ENCODE measurements around the gene RHBDF1. TPM values are rescaled to one million over a fixed set of nuclear protein-coding genes. Genes with fewer than 3 reads are reported as not detected.

The RHBDF1 gene
- total and polyA plus RNA-seq, 2 of the 13 experiments (the other 11 are each of a cell fraction or from before 2014, with no cell fraction given): 5.4 to 26.9 TPM

DNA sequence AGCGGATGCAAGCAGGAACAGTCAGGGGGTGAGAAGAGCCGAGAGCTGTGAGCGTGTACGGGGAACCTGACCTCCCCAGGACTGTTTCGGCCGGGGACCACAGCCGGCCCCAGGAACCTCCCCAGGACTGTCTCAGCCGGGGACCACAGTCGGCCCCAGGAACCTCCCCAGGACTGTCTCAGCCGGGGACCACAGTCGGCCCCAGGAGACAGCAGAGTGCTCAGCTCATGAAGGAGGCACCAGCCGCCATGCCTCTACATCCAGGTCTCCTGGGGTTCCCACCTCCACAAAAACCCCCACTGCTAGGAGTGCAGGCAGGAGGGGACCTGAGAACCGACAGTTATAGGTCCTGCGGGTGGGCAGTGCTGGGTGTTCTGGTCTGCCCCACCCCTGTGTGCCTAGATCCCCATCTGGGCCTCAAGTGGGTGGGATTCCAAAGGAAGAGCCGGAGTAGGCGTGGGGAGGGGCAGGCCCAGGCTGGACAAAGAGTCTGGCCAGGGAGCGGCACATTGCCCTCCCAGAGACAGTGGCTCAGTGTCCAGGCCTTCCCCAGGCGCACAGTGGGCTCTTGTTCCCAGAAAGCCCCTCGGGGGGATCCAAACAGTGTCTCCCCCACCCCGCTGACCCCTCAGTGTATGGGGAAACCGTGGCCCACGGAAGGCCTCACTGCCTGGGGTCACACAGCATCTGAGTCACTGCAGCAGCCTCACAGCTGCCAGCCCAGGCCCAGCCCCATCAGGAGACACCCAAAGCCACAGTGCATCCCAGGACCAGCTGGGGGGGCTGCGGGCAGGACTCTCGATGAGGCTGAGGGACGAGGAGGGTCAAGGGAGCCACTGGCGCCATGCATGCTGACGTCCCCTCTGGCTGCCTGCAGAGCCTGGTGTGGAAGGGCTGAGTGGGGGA, 4.3 kb downstream of the RHBDF1 start:
- no peaks in the 10 kb centered on the region for H3K36me3 ChIP-seq (replicated peaks in 1 of 2; ENCODE audit: control insufficient read depth in 1 of 2, insufficient read depth in 2 of 2, low read length in 2 of 2)
- no peak overlapping the region; a peak in 1 of 6 replicates for H3K4me3 ChIP-seq (replicated peaks in 1 of 3; ENCODE audit: insufficient read depth in 1 of 3, low read depth in 2 of 3, low read length in 3 of 3)
- H3K9ac ChIP-seq (ENCODE audit: insufficient read depth, low read depth, low read length): no peak overlapping the region
- peaks cover 9% of the 10 kb centered on the region; the same call in 1 of the 2 replicates for H4K20me1 ChIP-seq (ENCODE audit: insufficient read depth, low read length)
- BruUV-seq (replicated peaks): no TSS peak
- TF ChIP-seq ZFX (CRISPR knock-in tag; IDR thresholded peaks at IDR 0.05; ENCODE audit: low read depth): 0 out of 2 replicates have a peak, but pooled peaks have one; percentile 17
- no peak for TF ChIP-seq SMAD3 (CRISPR knock-in tag; IDR thresholded peaks at IDR 0.05)
- no peak for TF ChIP-seq MLLT10 (CRISPR knock-in tag; IDR thresholded peaks at IDR 0.05)
- in situ Hi-C loops (cut with HindIII; ENCODE audit: extremely low pct_ligation_motif_present, low pct_unique_long_range_greater_than_20kb): no loop called here
- no peak overlapping the region for H2AFZ ChIP-seq (ENCODE audit: low read length)
- ChIA-PET POLR2A (no interaction called here), CTCF (ENCODE audit: low intra/inter-chr PET ratio, low total read pairs) (interaction anchor here (5.1 kb wide), 1 partner anchor 27 kb away, joined by 155 read pairs; no protein-coding TSS in a partner anchor)
- H3K27me3 ChIP-seq (ENCODE audit: control insufficient read depth in 1 of 2, insufficient read depth in 2 of 2, low read length in 2 of 2): 0 out of 5 replicates have a peak, but pooled peaks cover 0 to 3% of the 10 kb centered on the region in 2 experiments
- no peaks in the 10 kb centered on the region for H3K9me3 ChIP-seq (ENCODE audit: low read length)
- WGBS (ENCODE audit: low lambda C conversion rate): 53% methylated on average over 11 of the region's 27 CpGs
- ATAC-seq (no peak), FAIRE-seq (no peak), DNase-seq (ENCODE audit: low spot score) (no peak)
- H3K4me1 ChIP-seq (ENCODE audit: insufficient read depth, low read length): peaks cover 62% of the 10 kb centered on the region
- no peak overlapping the region for H3K27ac ChIP-seq (ENCODE audit: extremely low read length, insufficient read depth, low read length)
- H3K4me2 ChIP-seq (ENCODE audit: low read depth, low read length): peak overlapping the region; percentile 29; the same call in 1 of the 2 replicates
- intact Hi-C loops (cut with micrococcal nuclease; ENCODE audit: unreplicated experiment): no loop called here
- no peaks in the 10 kb centered on the region for H3K79me2 ChIP-seq (ENCODE audit: insufficient read depth, low read length)

DNA sequence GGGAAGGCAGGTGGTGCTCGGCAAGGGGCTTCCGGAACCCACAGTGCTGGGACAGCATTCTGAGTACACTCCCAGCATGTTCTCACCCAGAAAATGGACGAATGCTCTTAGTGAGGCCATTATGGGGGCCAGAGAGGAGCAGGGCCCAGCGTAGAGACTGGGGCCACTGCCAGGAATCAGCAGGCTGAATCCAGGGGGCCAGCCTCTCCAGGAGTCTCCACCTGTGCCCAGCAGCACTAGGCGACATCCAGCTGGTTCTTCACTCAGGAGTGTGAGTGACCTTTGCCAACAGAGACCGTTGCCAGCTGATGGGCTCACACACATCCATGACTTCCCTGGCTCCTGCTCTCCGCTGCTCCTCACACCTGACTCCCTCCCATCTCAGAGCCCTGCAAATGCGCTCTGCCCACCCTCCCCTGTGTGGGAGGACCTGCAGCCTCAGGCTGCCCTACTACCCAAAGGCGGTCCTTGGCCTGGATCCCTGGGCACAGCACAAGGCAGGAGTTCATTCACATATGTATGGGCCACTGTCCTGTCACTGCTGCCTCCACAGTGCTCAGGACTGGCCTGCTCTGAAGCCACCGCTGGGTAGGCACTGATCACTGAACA, 5.1 kb downstream of the RHBDF1 start:
- Histone ChIP-seq H3K4me2 (ENCODE audit: low read depth, low read length) (no peak overlapping the region), H3K27ac (ENCODE audit: extremely low read length, insufficient read depth, low read length) (no peak overlapping the region), H3K27me3 (ENCODE audit: control insufficient read depth in 1 of 2, insufficient read depth in 2 of 2, low read length in 2 of 2) (no peaks in the 10 kb centered on the region), H3K79me2 (ENCODE audit: insufficient read depth, low read length) (no peaks in the 10 kb centered on the region), H3K36me3 (replicated peaks in 1 of 2; ENCODE audit: control insufficient read depth in 1 of 2, insufficient read depth in 2 of 2, low read length in 2 of 2) (peaks cover 0 to under 1% of the 10 kb centered on the region in 2 experiments; a peak in 2 of 5 replicates), H3K4me3 (replicated peaks in 1 of 3; ENCODE audit: insufficient read depth in 1 of 3, low read depth in 2 of 3, low read length in 3 of 3) (no peak overlapping the region), H3K9ac (ENCODE audit: insufficient read depth, low read depth, low read length) (no peak overlapping the region), H4K20me1 (ENCODE audit: insufficient read depth, low read length) (peaks cover 9% of the 10 kb centered on the region; the same call in 1 of the 2 replicates), H2AFZ (ENCODE audit: low read length) (no peak overlapping the region), H3K9me3 (ENCODE audit: low read length) (no peaks in the 10 kb centered on the region), H3K4me1 (ENCODE audit: insufficient read depth, low read length) (peaks cover 56% of the 10 kb centered on the region)
- in situ Hi-C loops (cut with HindIII; ENCODE audit: extremely low pct_ligation_motif_present, low pct_unique_long_range_greater_than_20kb): no loop called here
- ChIA-PET POLR2A (no interaction called here), CTCF (ENCODE audit: low intra/inter-chr PET ratio, low total read pairs) (interaction anchor here (5.1 kb wide), 1 partner anchor 28 kb away, joined by 155 read pairs; no protein-coding TSS in a partner anchor)
- 59% methylated on average over 9 of the region's 10 CpGs for WGBS (ENCODE audit: low lambda C conversion rate)
- DNase-seq (ENCODE audit: low spot score) (no peak), FAIRE-seq (no peak), ATAC-seq (no peak)
- no TSS peak for BruUV-seq (replicated peaks)
- TF ChIP-seq HNRNPL (IDR thresholded peaks at IDR 0.05; ENCODE audit: low read depth, low read length) (0 out of 2 replicates have a peak, but pooled peaks have one; percentile 39), AGO2 (optimal IDR thresholded peaks at IDR 0.05; ENCODE audit: low read depth, low read length) (no peak)
- TF ChIP-seq, protein P1, sequence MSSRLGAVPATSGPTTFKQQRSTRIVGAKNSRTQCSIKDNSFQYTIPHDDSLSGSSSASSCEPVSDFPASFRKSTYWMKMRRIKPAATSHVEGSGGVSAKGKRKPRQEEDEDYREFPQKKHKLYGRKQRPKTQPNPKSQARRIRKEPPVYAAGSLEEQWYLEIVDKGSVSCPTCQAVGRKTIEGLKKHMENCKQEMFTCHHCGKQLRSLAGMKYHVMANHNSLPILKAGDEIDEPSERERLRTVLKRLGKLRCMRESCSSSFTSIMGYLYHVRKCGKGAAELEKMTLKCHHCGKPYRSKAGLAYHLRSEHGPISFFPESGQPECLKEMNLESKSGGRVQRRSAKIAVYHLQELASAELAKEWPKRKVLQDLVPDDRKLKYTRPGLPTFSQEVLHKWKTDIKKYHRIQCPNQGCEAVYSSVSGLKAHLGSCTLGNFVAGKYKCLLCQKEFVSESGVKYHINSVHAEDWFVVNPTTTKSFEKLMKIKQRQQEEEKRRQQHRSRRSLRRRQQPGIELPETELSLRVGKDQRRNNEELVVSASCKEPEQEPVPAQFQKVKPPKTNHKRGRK (CRISPR knock-in tag; IDR thresholded peaks at IDR 0.05): no peak
- intact Hi-C loops (cut with micrococcal nuclease; ENCODE audit: unreplicated experiment): no loop called here

All from HepG2 (cell line).